Neural crest cell (in vitro differentiated cells): ENCODE data around the gene KRTAP22-1. TPM values are rescaled to one million over a fixed set of nuclear protein-coding genes. Genes with fewer than 3 reads are reported as not detected.

Source experiments
- DNase-seq: peaks from one replicate; pipeline ENCODE4 v3.0.0; 2021; ENCODE audit warnings: low read depth, mixed read lengths, low spot score
- H3K27ac Mint-ChIP-seq: one replicate; pipeline ENCODE4 v1.8.0; 2021; ENCODE audit warnings: mild to moderate bottlenecking, mixed read lengths; ENCODE audit not compliant: unreplicated experiment
- H3K27me3 Mint-ChIP-seq: 2 replicates; pipeline ENCODE4 v1.8.0; 2021; ENCODE audit warnings: low read depth, mild to moderate bottlenecking, mixed read lengths
- H3K36me3 Mint-ChIP-seq: 2 replicates; pipeline ENCODE4 v1.8.0; 2021; ENCODE audit warnings: low read depth, mild to moderate bottlenecking, mixed read lengths
- H3K4me1 Mint-ChIP-seq: 2 replicates; pipeline ENCODE4 v1.8.0; 2021; ENCODE audit warnings: mixed read lengths
- H3K4me3 Mint-ChIP-seq: one replicate; pipeline ENCODE4 v1.8.0; 2021; ENCODE audit warnings: mild to moderate bottlenecking, mixed read lengths
- H3K9me3 Mint-ChIP-seq: 2 replicates; pipeline ENCODE4 v1.8.0; 2021; ENCODE audit warnings: mixed read lengths
- CTCF ChIP-seq: fragments of 200-600 bp; sonication (generic); conservative IDR thresholded peaks from 2 replicates; pipeline ENCODE4 v1.5.0; 2021; ENCODE audit warnings: antibody characterized with exemption, mild to moderate bottlenecking
- total RNA-seq: library from RNA; stranded (reverse); gene quantifications from 2 replicates; pipeline ENCODE4 v1.2.1, GENCODE V29; 2021

Gene KRTAP22-1
- total RNA-seq, 1 donor from 2014 or later: not detected

DNA sequence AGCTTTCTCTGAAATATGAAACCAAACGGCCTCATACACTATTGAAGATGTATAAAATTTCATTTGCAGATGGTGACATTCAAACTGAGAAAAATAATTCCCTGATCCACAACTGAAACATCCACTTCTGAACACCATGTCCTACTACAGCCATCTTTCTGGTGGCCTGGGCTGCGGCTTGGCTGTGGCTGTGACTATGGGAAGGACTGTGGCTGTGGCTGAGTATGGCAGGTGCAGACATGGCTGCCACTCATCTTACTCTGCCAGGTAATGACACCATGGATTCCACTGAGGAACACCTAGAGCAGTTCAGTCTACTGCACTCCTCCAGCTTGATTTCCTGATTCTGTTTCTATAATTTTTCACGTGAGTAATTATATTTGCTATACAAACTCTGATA lies 19.6 kb downstream of the KRTAP22-1 start, which contains the start of gene KRTAP20-4:
Gene KRTAP20-4 (plus strand): TSS at position 106 of the 400 bp plus-strand sequence.
- no peak within 1 kb of the TSS for H3K27ac Mint-ChIP-seq
- H3K4me1 Mint-ChIP-seq: no peaks in the 10 kb centered on the region
- H3K9me3 Mint-ChIP-seq: peaks cover 9% of the 10 kb centered on the region
- no peak for DNase-seq
- H3K36me3 Mint-ChIP-seq: no peaks in the 10 kb centered on the region
- H3K27me3 Mint-ChIP-seq: no peaks in the 10 kb centered on the region
- no peak within 1 kb of the TSS for H3K4me3 Mint-ChIP-seq
- no peak for TF ChIP-seq CTCF

DNA sequence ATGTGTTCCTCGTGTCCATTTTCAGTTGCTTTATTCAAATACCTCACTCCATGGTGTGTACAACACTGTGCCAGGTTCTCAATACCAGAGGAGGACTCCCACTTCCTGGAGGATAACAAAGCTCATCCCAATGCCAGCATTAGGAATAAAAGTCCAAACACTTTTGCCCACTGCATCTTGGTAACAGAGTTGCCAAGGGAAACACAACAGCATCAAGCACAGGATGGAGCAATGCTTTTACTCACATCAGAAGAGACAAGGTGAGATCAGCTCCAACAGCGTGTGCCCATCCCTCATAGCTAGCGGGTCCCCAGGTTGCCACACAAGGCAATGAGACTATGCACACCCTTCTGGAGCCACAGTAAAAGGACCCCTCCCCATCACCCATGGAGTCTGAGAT lies 22.5 kb downstream of the KRTAP22-1 start:
- no peak for DNase-seq
- peaks cover 2% of the 10 kb centered on the region for H3K36me3 Mint-ChIP-seq
- no peak for TF ChIP-seq CTCF
- no peak overlapping the region for H3K4me3 Mint-ChIP-seq
- no peaks in the 10 kb centered on the region for H3K4me1 Mint-ChIP-seq
- peaks cover 15% of the 10 kb centered on the region for H3K9me3 Mint-ChIP-seq
- no peaks in the 10 kb centered on the region for H3K27me3 Mint-ChIP-seq
- no peak overlapping the region for H3K27ac Mint-ChIP-seq

- Mint-ChIP-seq H3K9me3 (peaks cover 13% of the 10 kb centered on the region), H3K4me1 (no peaks in the 10 kb centered on the region)
Observed at GRCh38 chr21:30625449-30626165, 24.7 kb downstream of the KRTAP22-1 start.

GRCh38 chr21:30628109-30628508 lies 27.2 kb downstream of the KRTAP22-1 start:
- Mint-ChIP-seq H3K36me3 (peaks cover 2% of the 10 kb centered on the region), H3K4me1 (no peaks in the 10 kb centered on the region), H3K27me3 (no peaks in the 10 kb centered on the region), H3K27ac (no peak overlapping the region), H3K9me3 (peaks cover 19% of the 10 kb centered on the region), H3K4me3 (no peak overlapping the region)
- DNase-seq: no peak
- TF ChIP-seq CTCF: no peak

More at GRCh38 chr21:30625449-30626165, 24.7 kb downstream of the KRTAP22-1 start:
- no peak overlapping the region for H3K27ac Mint-ChIP-seq
- H3K27me3 Mint-ChIP-seq: no peaks in the 10 kb centered on the region
- TF ChIP-seq CTCF: no peak
- no peak for DNase-seq
- peaks cover 2% of the 10 kb centered on the region for H3K36me3 Mint-ChIP-seq
- no peak overlapping the region for H3K4me3 Mint-ChIP-seq

DNA sequence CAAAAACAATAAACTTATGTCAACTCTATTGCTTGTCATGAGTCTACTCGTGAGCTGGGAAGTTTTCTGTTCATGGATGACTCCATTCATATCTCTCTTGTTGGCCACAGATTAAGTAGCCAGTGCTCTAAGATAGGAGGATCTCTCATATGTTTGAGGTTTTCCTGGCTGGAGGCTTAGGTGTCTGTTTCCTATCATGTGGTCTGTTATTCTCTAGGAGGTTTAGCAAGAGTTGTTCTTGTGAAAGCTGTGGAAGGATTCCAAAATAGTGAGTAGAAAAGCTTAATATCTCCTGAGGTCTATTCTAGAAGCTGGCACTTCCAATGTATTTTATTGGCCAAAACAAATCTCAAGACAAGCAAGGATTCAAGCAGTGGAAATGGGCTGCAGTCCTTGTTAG lies 28.3 kb downstream of the KRTAP22-1 start:
- no peak overlapping the region for H3K27ac Mint-ChIP-seq
- peaks cover 19% of the 10 kb centered on the region for H3K9me3 Mint-ChIP-seq
- TF ChIP-seq CTCF: no peak
- DNase-seq: no peak
- H3K27me3 Mint-ChIP-seq: no peaks in the 10 kb centered on the region
- H3K36me3 Mint-ChIP-seq: peaks cover 2% of the 10 kb centered on the region
- H3K4me3 Mint-ChIP-seq: no peak overlapping the region
- no peaks in the 10 kb centered on the region for H3K4me1 Mint-ChIP-seq
